GM12878 (cell line): ENCODE results near the gene C3orf22. TPM values are rescaled to one million over a fixed set of nuclear protein-coding genes. Genes with fewer than 3 reads are reported as not detected.

Experiments
- ATAC-seq: fragments of 200-7000 bp; cut with Tn5 transposase; 3 replicates; pipeline ENCODE4 v1.9.1; 2020; ENCODE audit warnings: mild to moderate bottlenecking, moderate library complexity
- BruUV-seq: library from RNA; stranded (reverse); fragments of 400-500 nt; replicated peaks from 2 replicates; lab custom pipeline; 2021; lab: Mats Ljungman, UMichigan
- CTCF ChIA-PET: fragments of 300-600 bp; sonication (Branson Sonifier 250); formaldehyde crosslinking; extraction: SDS; loops from one replicate; lab custom pipeline; 2021; ENCODE audit warnings: inconsistent platforms; lab: Yijun Ruan, JAX
- POLR2A ChIA-PET: fragments of 350-600 bp; formaldehyde crosslinking; extraction: SDS; loops from one replicate; lab custom pipeline; 2021; ENCODE audit warnings: inconsistent platforms; lab: Charles Lee
- RAD21 ChIA-PET: fragments of 300-600 bp; sonication (Branson Sonifier 250); formaldehyde crosslinking; loops from one replicate; lab custom pipeline; 2023; ENCODE audit warnings: antibody characterized with exemption; ENCODE audit not compliant: unreplicated experiment; lab: Charles Lee
- SMC1A ChIA-PET: fragments of 300-600 bp; sonication (Branson Sonifier 250); formaldehyde crosslinking; loops from one replicate; lab custom pipeline; 2023; ENCODE audit not compliant: unreplicated experiment, uncharacterized antibody; lab: Charles Lee
- DNase-seq: peaks from one replicate; pipeline ENCODE4 v3.0.0-alpha.2; 2011; ENCODE audit warnings: low read depth, low spot score
- FAIRE-seq: peaks from 3 replicates; lab custom pipeline; 2011; peaks lifted over from hg19 to GRCh38; lab: Jason Lieb, UNC
- H2AFZ ChIP-seq: 2 replicates; pipeline ENCODE4 v1.6.0; 2011; ENCODE audit warnings: low read depth, low read length, control low read depth; ENCODE audit not compliant: control insufficient read depth
- H3K27ac ChIP-seq: 2 replicates; pipeline ENCODE4 v1.5.1; 2011; ENCODE audit warnings: control low read depth; ENCODE audit not compliant: control insufficient read depth, insufficient read depth
- H3K27me3 ChIP-seq, 2 experiments: replicated peaks in 1 of 2; 2 replicates each; pipeline versions ENCODE4 v1.6.0 to v1.6.1; 2011; ENCODE audit warnings: low read length in 1 of 2; ENCODE audit not compliant: control insufficient read depth in 2 of 2, insufficient read depth in 2 of 2
- H3K36me3 ChIP-seq, 2 experiments: 2 replicates each; pipeline ENCODE4 v1.5.1; 2011; ENCODE audit warnings: low read length in 1 of 2; ENCODE audit not compliant: control insufficient read depth in 2 of 2, insufficient read depth in 2 of 2
- H3K4me1 ChIP-seq: 2 replicates; pipeline ENCODE4 v1.6.1; 2011; ENCODE audit warnings: mild to moderate bottlenecking, low read length, moderate library complexity, mixed read lengths; ENCODE audit not compliant: control insufficient read depth, insufficient read depth
- H3K4me2 ChIP-seq: 2 replicates; pipeline ENCODE4 v1.6.0; 2011; ENCODE audit warnings: control low read depth; ENCODE audit not compliant: control insufficient read depth, insufficient read depth
- H3K4me3 ChIP-seq: fragments of 200-600 bp; sonication (generic); 2 replicates; pipeline ENCODE4 v1.5.1; 2016
- H3K79me2 ChIP-seq: 2 replicates; pipeline ENCODE4 v1.6.0; 2011; ENCODE audit warnings: low read length; ENCODE audit not compliant: control insufficient read depth, insufficient read depth
- H3K9ac ChIP-seq: 2 replicates; pipeline ENCODE4 v1.8.0; 2011; ENCODE audit warnings: low read length, control low read depth, mixed read lengths; ENCODE audit not compliant: control insufficient read depth, insufficient read depth
- H3K9me3 ChIP-seq: replicated peaks from 3 replicates; pipeline ENCODE4 v1.5.1; 2011; ENCODE audit warnings: mild to moderate bottlenecking, low read length; ENCODE audit not compliant: control insufficient read depth, insufficient read depth
- H4K20me1 ChIP-seq: 2 replicates; pipeline ENCODE4 v1.6.0; 2011; ENCODE audit not compliant: control insufficient read depth, insufficient read depth
- BCL3 ChIP-seq: IDR thresholded peaks from 2 replicates; pipeline ENCODE4 v1.6.1; 2011; ENCODE audit warnings: borderline replicate concordance, low read depth, mild to moderate bottlenecking, moderate library complexity, low read length; ENCODE audit not compliant: insufficient read depth, poor library complexity, severe bottlenecking
- CTCF ChIP-seq, 3 experiments: IDR thresholded peaks in 2 of 3; conservative IDR thresholded peaks in 1 of 3; 2 replicates each; pipeline ENCODE4 v1.5.1; 2011; ENCODE audit warnings: low read depth in 3 of 3, low read length in 3 of 3, mild to moderate bottlenecking in 3 of 3, control low read depth in 2 of 3, moderate library complexity in 2 of 3, inconsistent platforms in 1 of 3, mixed read lengths in 1 of 3; ENCODE audit not compliant: control insufficient read depth in 2 of 3, insufficient read depth in 1 of 3; ENCODE audit errors: extremely low read depth in 1 of 3
- EED ChIP-seq: sonication (generic); IDR thresholded peaks from 2 replicates; pipeline ENCODE4 v1.6.1; 2016; ENCODE audit warnings: antibody characterized with exemption, low read depth
- FOXK2 ChIP-seq: fragments of 450-650 bp; IDR thresholded peaks from 2 replicates; pipeline ENCODE4 v1.6.1; 2017; ENCODE audit warnings: mild to moderate bottlenecking, moderate library complexity
- NR2C2 ChIP-seq: IDR thresholded peaks from 2 replicates; pipeline ENCODE4 v1.6.1; 2011; ENCODE audit warnings: borderline replicate concordance, low read depth; ENCODE audit not compliant: control insufficient read depth, insufficient read length
- POLR2AphosphoS5 ChIP-seq: IDR thresholded peaks from 2 replicates; pipeline ENCODE4 v1.6.1; 2011; ENCODE audit warnings: mild to moderate bottlenecking, low read length, inconsistent platforms
- PRDM15 ChIP-seq: fragments of 450-650 bp; formaldehyde crosslinking; IDR thresholded peaks from 2 replicates; pipeline ENCODE4 v1.4.0; 2020; ENCODE audit warnings: mild to moderate bottlenecking, moderate library complexity
- RFX5 ChIP-seq: IDR thresholded peaks from 2 replicates; pipeline ENCODE4 v1.6.1; 2011; ENCODE audit warnings: low read depth, low read length, improper control_type of control experiment
- SIX5 ChIP-seq: IDR thresholded peaks from 2 replicates; pipeline ENCODE4 v1.6.1; 2011; ENCODE audit warnings: mild to moderate bottlenecking, low read depth, low read length, moderate library complexity; ENCODE audit not compliant: severe bottlenecking
- SREBF1 ChIP-seq: IDR thresholded peaks from 2 replicates; pipeline ENCODE4 v1.6.1; 2012; ENCODE audit warnings: mild to moderate bottlenecking, low read length
- TARDBP ChIP-seq: IDR thresholded peaks from 2 replicates; pipeline ENCODE4 v1.6.1; 2016; ENCODE audit warnings: borderline replicate concordance
- ZBTB11 ChIP-seq: fragments of 450-650 bp; formaldehyde crosslinking; IDR thresholded peaks from 2 replicates; pipeline ENCODE4 v1.5.0; 2022; ENCODE audit warnings: mild to moderate bottlenecking, missing genetic modification characterization
- ZNF207 ChIP-seq: fragments of 450-650 bp; IDR thresholded peaks from 2 replicates; pipeline ENCODE4 v1.6.1; 2014; ENCODE audit warnings: antibody characterized with exemption, mild to moderate bottlenecking, borderline replicate concordance
- ZNF24 ChIP-seq: fragments of 450-650 bp; IDR thresholded peaks from 2 replicates; pipeline ENCODE4 v1.6.1; 2017; ENCODE audit warnings: antibody characterized with exemption, mild to moderate bottlenecking
- WGBS: methylation state at CpG from one replicate; pipeline ENCODE4 v1.1.6; 2016; ENCODE audit warnings: low lambda C conversion rate; ENCODE audit not compliant: insufficient replicate concordance, insufficient coverage; ENCODE audit errors: missing lambda C conversion rate; 5-methylcytosine and 5-hydroxymethylcytosine counted together
- in situ Hi-C: fragments of 300-500 bp; cut with MboI; formaldehyde crosslinking; loops from 9 replicates; pipeline ENCODE4 v1.14.3; 2018; ENCODE audit warnings: mixed read lengths
- intact Hi-C: fragments of 100-400 bp; cut with micrococcal nuclease; formaldehyde crosslinking; loops from one replicate; pipeline ENCODE4 v1.14.2; 2022; ENCODE audit not compliant: unreplicated experiment
- polyA plus RNA-seq, 11 experiments: library from polyadenylated mRNA; depleted of rRNA in 4 of 11; unstranded in 6 of 11; stranded (reverse) in 5 of 11; fragments of >200 nt; fragmentation: Nextera tagmentation in 4 of 11; fragmentation: Illumina TruSeq in 1 of 11; extraction: Ambion mirVana in 4 of 11; extraction: Trizol in 1 of 11; gene quantifications; 1 replicate in 1 of 11; 2 replicates in 10 of 11; pipeline versions ENCODE4 v1.2.1 to v1.2.3, GENCODE V29; 2011 to 2016; ENCODE audit warnings: inconsistent platforms in 2 of 11, missing spikeins in 2 of 11, low read depth in 1 of 11
- total RNA-seq, 4 experiments: library from RNA; depleted of rRNA in 3 of 4; stranded (reverse); fragments of >200 nt in 3 of 4; fragmentation: Illumina TruSeq in 1 of 4; extraction: Trizol in 1 of 4; gene quantifications; 2 replicates each; pipeline versions ENCODE4 v1.2.1 to v1.2.3, GENCODE V29; 2013 to 2021

The C3orf22 gene
- total and polyA plus RNA-seq, 10 of the 15 experiments (the other 5 are each of a cell fraction or from before 2014, with no cell fraction given): not detected

GRCh38 chr3:126510308-126510910 lies 48.3 kb downstream of the C3orf22 start:
- Histone ChIP-seq H3K27ac (no peak overlapping the region), H3K4me3 (no peak overlapping the region), H3K4me2 (no peak overlapping the region), H3K9ac (no peak overlapping the region), H3K36me3 (no peaks in the 10 kb centered on the region), H3K79me2 (no peaks in the 10 kb centered on the region), H3K27me3 (no peaks in the 10 kb centered on the region; a peak in 1 of 4 replicates), H3K9me3 (no peaks in the 10 kb centered on the region), H3K4me1 (no peaks in the 10 kb centered on the region), H4K20me1 (no peaks in the 10 kb centered on the region; the same call in 1 of the 2 replicates), H2AFZ (no peak overlapping the region)
- no TSS peak for BruUV-seq
- intact Hi-C loops: no loop called here
- in situ Hi-C loops: no loop called here
- ATAC-seq (no peak), FAIRE-seq (no peak), DNase-seq (no peak)
- CTCF ChIA-PET: no interaction called here
- POLR2A ChIA-PET: no interaction called here
- SMC1A ChIA-PET: no interaction called here
- WGBS: 41% methylated on average over 22 of the region's 22 CpGs
- RAD21 ChIA-PET: no interaction called here
- TF ChIP-seq SREBF1: no peak
- TF ChIP-seq TARDBP: no peak
- no peak for TF ChIP-seq POLR2AphosphoS5
- no peak for TF ChIP-seq NR2C2
- no peak for TF ChIP-seq ZBTB11 (CRISPR knock-in tag)
- TF ChIP-seq ZNF24: no peak
- no peak for TF ChIP-seq PRDM15
- no peak for TF ChIP-seq CTCF (IDR thresholded peaks at IDR 0.05 in 2 of 3, conservative IDR thresholded peaks at IDR 0.05 in 1 of 3; ENCODE audit: control insufficient read depth in 2 of 3, extremely low read depth in 1 of 3, insufficient read depth in 1 of 3, low read depth in 3 of 3, low read length in 3 of 3)
- TF ChIP-seq BCL3: no peak
- TF ChIP-seq EED: no peak
- no peak for TF ChIP-seq RFX5
- TF ChIP-seq SIX5: no peak
- no peak for TF ChIP-seq ZNF207
- TF ChIP-seq FOXK2: no peak
